ENCODE data around the gene SORCS2.

SORCS2 gene

GRCh38 chr4:7766661-7767345, 574.5 kb downstream of the SORCS2 start:
- Histone ChIP-seq H3K27me3 (ENCODE audit: insufficient read depth, low read length) (no peaks in the 10 kb centered on the region), H3K36me3 (ENCODE audit: control insufficient read depth in 1 of 2, insufficient read depth in 2 of 2, low read length in 2 of 2) (peaks cover 63 to 69% of the 10 kb centered on the region in 2 experiments), H3K4me2 (ENCODE audit: low read length) (no peak overlapping the region), H3K14ac (ENCODE audit: low read length) (no peak overlapping the region), H3K9ac (ENCODE audit: low read length) (no peak overlapping the region), H3K27ac (ENCODE audit: low read depth, low read length) (no peak overlapping the region), H3K9me3 (ENCODE audit: insufficient read depth, low read depth, low read length) (no peaks in the 10 kb centered on the region), H3K23ac (ENCODE audit: low read length) (no peak overlapping the region), H3K4ac (ENCODE audit: low read depth, low read length) (no peak overlapping the region), H3K4me3 (ENCODE audit: low read depth, low read length) (no peak overlapping the region), H4K8ac (ENCODE audit: low read depth, low read length) (no peak overlapping the region), H3K79me2 (ENCODE audit: control insufficient read depth, insufficient read depth, low read length, poor library complexity) (no peaks in the 10 kb centered on the region), H2BK120ac (ENCODE audit: insufficient read depth, low read length, poor library complexity) (no peak overlapping the region), H2BK12ac (ENCODE audit: low read length) (no peak overlapping the region), H2AK5ac (ENCODE audit: low read length) (no peak overlapping the region), H3K79me1 (ENCODE audit: low read length) (no peaks in the 10 kb centered on the region), H3K4me1 (ENCODE audit: control insufficient read depth in 1 of 2, insufficient read depth in 2 of 2, low read length in 2 of 2) (peaks cover 9 to 11% of the 10 kb centered on the region in 2 experiments), H2BK5ac (ENCODE audit: low read depth, low read length, poor library complexity) (no peak overlapping the region), H3K18ac (ENCODE audit: low read length) (no peak overlapping the region), H4K91ac (ENCODE audit: low read depth, low read length) (no peak overlapping the region), H2AFZ (ENCODE audit: insufficient read depth, low read length, poor library complexity) (no peak overlapping the region), H4K12ac (ENCODE audit: low read depth, low read length) (no peak overlapping the region)
- DNase-seq: no peak
- WGBS (ENCODE audit: extremely low coverage, insufficient coverage, insufficient read length): no CpG with 5 or more reads among the region's 23 CpGs

GRCh38 chr4:7767526-7767925, 575.2 kb downstream of the SORCS2 start:
- Histone ChIP-seq H3K4me2 (ENCODE audit: low read length) (no peak overlapping the region), H4K12ac (ENCODE audit: low read depth, low read length) (no peak overlapping the region), H4K8ac (ENCODE audit: low read depth, low read length) (no peak overlapping the region), H3K36me3 (ENCODE audit: control insufficient read depth in 1 of 2, insufficient read depth in 2 of 2, low read length in 2 of 2) (peaks cover 66 to 77% of the 10 kb centered on the region in 2 experiments), H3K4me1 (ENCODE audit: control insufficient read depth in 1 of 2, insufficient read depth in 2 of 2, low read length in 2 of 2) (peaks cover 9 to 10% of the 10 kb centered on the region in 2 experiments), H2AFZ (ENCODE audit: insufficient read depth, low read length, poor library complexity) (no peak overlapping the region), H3K9me3 (ENCODE audit: insufficient read depth, low read depth, low read length) (no peaks in the 10 kb centered on the region), H3K18ac (ENCODE audit: low read length) (no peak overlapping the region), H3K4ac (ENCODE audit: low read depth, low read length) (no peak overlapping the region), H2BK12ac (ENCODE audit: low read length) (no peak overlapping the region), H2BK120ac (ENCODE audit: insufficient read depth, low read length, poor library complexity) (no peak overlapping the region), H3K9ac (ENCODE audit: low read length) (no peak overlapping the region), H3K27ac (ENCODE audit: low read depth, low read length) (no peak overlapping the region), H3K23ac (ENCODE audit: low read length) (no peak overlapping the region), H4K91ac (ENCODE audit: low read depth, low read length) (no peak overlapping the region), H2BK5ac (ENCODE audit: low read depth, low read length, poor library complexity) (no peak overlapping the region), H3K79me2 (ENCODE audit: control insufficient read depth, insufficient read depth, low read length, poor library complexity) (no peaks in the 10 kb centered on the region), H3K27me3 (ENCODE audit: insufficient read depth, low read length) (no peaks in the 10 kb centered on the region), H3K79me1 (ENCODE audit: low read length) (no peaks in the 10 kb centered on the region), H2AK5ac (ENCODE audit: low read length) (no peak overlapping the region), H3K14ac (ENCODE audit: low read length) (no peak overlapping the region), H3K4me3 (ENCODE audit: low read depth, low read length) (no peak overlapping the region)
- WGBS (ENCODE audit: extremely low coverage, insufficient coverage, insufficient read length): no CpG with 5 or more reads among the region's 9 CpGs
- no peak for DNase-seq

- no peak overlapping the region for H3K18ac ChIP-seq (ENCODE audit: low read length)
- H4K8ac ChIP-seq (ENCODE audit: low read depth, low read length): no peak overlapping the region
- H3K4me3 ChIP-seq (ENCODE audit: low read depth, low read length): no peak overlapping the region
- no peak overlapping the region for H3K9ac ChIP-seq (ENCODE audit: low read length)
- no peaks in the 10 kb centered on the region for H3K79me1 ChIP-seq (ENCODE audit: low read length)
- H2AK5ac ChIP-seq (ENCODE audit: low read length): no peak overlapping the region
- no peak overlapping the region for H2BK5ac ChIP-seq (ENCODE audit: low read depth, low read length, poor library complexity)
- H4K12ac ChIP-seq (ENCODE audit: low read depth, low read length): no peak overlapping the region
- H2BK120ac ChIP-seq (ENCODE audit: insufficient read depth, low read length, poor library complexity): no peak overlapping the region
- H3K27me3 ChIP-seq (ENCODE audit: insufficient read depth, low read length): no peaks in the 10 kb centered on the region
- peaks cover 8 to 9% of the 10 kb centered on the region in 2 experiments for H3K4me1 ChIP-seq (ENCODE audit: control insufficient read depth in 1 of 2, insufficient read depth in 2 of 2, low read length in 2 of 2)
- H4K91ac ChIP-seq (ENCODE audit: low read depth, low read length): no peak overlapping the region
- no peak for DNase-seq
- peaks cover 70 to 81% of the 10 kb centered on the region in 2 experiments for H3K36me3 ChIP-seq (ENCODE audit: control insufficient read depth in 1 of 2, insufficient read depth in 2 of 2, low read length in 2 of 2)
- no peak overlapping the region for H3K4ac ChIP-seq (ENCODE audit: low read depth, low read length)
- no peak overlapping the region for H3K14ac ChIP-seq (ENCODE audit: low read length)
- H2AFZ ChIP-seq (ENCODE audit: insufficient read depth, low read length, poor library complexity): no peak overlapping the region
- no peaks in the 10 kb centered on the region for H3K9me3 ChIP-seq (ENCODE audit: insufficient read depth, low read depth, low read length)
- no peaks in the 10 kb centered on the region for H3K79me2 ChIP-seq (ENCODE audit: control insufficient read depth, insufficient read depth, low read length, poor library complexity)
- WGBS (ENCODE audit: extremely low coverage, insufficient coverage, insufficient read length): no CpG with 5 or more reads among the region's 13 CpGs
- no peak overlapping the region for H2BK12ac ChIP-seq (ENCODE audit: low read length)
- H3K23ac ChIP-seq (ENCODE audit: low read length): no peak overlapping the region
- H3K27ac ChIP-seq (ENCODE audit: low read depth, low read length): no peak overlapping the region
- H3K4me2 ChIP-seq (ENCODE audit: low read length): no peak overlapping the region
Observed at GRCh38 chr4:7767966-7768365, 575.6 kb downstream of the SORCS2 start.

GRCh38 chr4:7768736-7769135, 576.4 kb downstream of the SORCS2 start:
- Histone ChIP-seq H3K9me3 (ENCODE audit: insufficient read depth, low read depth, low read length) (no peaks in the 10 kb centered on the region), H3K4me1 (ENCODE audit: control insufficient read depth in 1 of 2, insufficient read depth in 2 of 2, low read length in 2 of 2) (peaks cover 2 to 3% of the 10 kb centered on the region in 2 experiments), H3K79me2 (ENCODE audit: control insufficient read depth, insufficient read depth, low read length, poor library complexity) (no peaks in the 10 kb centered on the region), H3K4me3 (ENCODE audit: low read depth, low read length) (no peak overlapping the region), H2AFZ (ENCODE audit: insufficient read depth, low read length, poor library complexity) (no peak overlapping the region), H2BK120ac (ENCODE audit: insufficient read depth, low read length, poor library complexity) (no peak overlapping the region), H3K9ac (ENCODE audit: low read length) (no peak overlapping the region), H3K36me3 (ENCODE audit: control insufficient read depth in 1 of 2, insufficient read depth in 2 of 2, low read length in 2 of 2) (peaks cover 72 to 82% of the 10 kb centered on the region in 2 experiments), H3K27ac (ENCODE audit: low read depth, low read length) (no peak overlapping the region), H2AK5ac (ENCODE audit: low read length) (no peak overlapping the region), H3K4ac (ENCODE audit: low read depth, low read length) (no peak overlapping the region), H2BK5ac (ENCODE audit: low read depth, low read length, poor library complexity) (no peak overlapping the region), H3K18ac (ENCODE audit: low read length) (no peak overlapping the region), H3K14ac (ENCODE audit: low read length) (no peak overlapping the region), H2BK12ac (ENCODE audit: low read length) (no peak overlapping the region), H4K12ac (ENCODE audit: low read depth, low read length) (no peak overlapping the region), H3K23ac (ENCODE audit: low read length) (no peak overlapping the region), H3K79me1 (ENCODE audit: low read length) (no peaks in the 10 kb centered on the region), H3K4me2 (ENCODE audit: low read length) (no peak overlapping the region), H4K8ac (ENCODE audit: low read depth, low read length) (no peak overlapping the region), H3K27me3 (ENCODE audit: insufficient read depth, low read length) (no peaks in the 10 kb centered on the region), H4K91ac (ENCODE audit: low read depth, low read length) (no peak overlapping the region)
- no peak for DNase-seq
- no CpG with 5 or more reads among the region's 16 CpGs for WGBS (ENCODE audit: extremely low coverage, insufficient coverage, insufficient read length)

All from trophoblast cell (in vitro differentiated cells and primary cell).